WTC11 (cell line): Measurements from ENCODE around the gene ZNF787. TPM values are rescaled to one million over a fixed set of nuclear protein-coding genes. Genes with fewer than 3 reads are reported as not detected.

Experiments used
- ATF6 ChIP-seq: sonication (generic); formaldehyde crosslinking; IDR thresholded peaks from 2 replicates; pipeline ENCODE4 v1.8.1; 2023; ENCODE audit warnings: mild to moderate bottlenecking, missing genetic modification reagents
- CTCF ChIP-seq: fragments of 200-600 bp; IDR thresholded peaks from 2 replicates; pipeline ENCODE4 v1.8.0; 2022; ENCODE audit warnings: antibody characterized with exemption
- E2F4 ChIP-seq: sonication (generic); formaldehyde crosslinking; IDR thresholded peaks from 2 replicates; pipeline ENCODE4 v1.8.1; 2022; ENCODE audit warnings: low read depth, mild to moderate bottlenecking, moderate library complexity, missing genetic modification reagents, borderline replicate concordance
- ELF4 ChIP-seq: sonication (generic); formaldehyde crosslinking; IDR thresholded peaks from 2 replicates; pipeline ENCODE4 v1.8.1; 2022; ENCODE audit warnings: low read depth, mild to moderate bottlenecking, moderate library complexity, missing genetic modification reagents
- ERG ChIP-seq: fragments of 250-450 bp; sonication (Bioruptor Pico); IDR thresholded peaks from 2 replicates; pipeline ENCODE4 v1.8.0; 2021; ENCODE audit warnings: mild to moderate bottlenecking
- ESRRA ChIP-seq: sonication (generic); formaldehyde crosslinking; IDR thresholded peaks from 2 replicates; pipeline ENCODE4 v1.8.1; 2022; ENCODE audit warnings: mild to moderate bottlenecking, missing genetic modification reagents, borderline replicate concordance
- HMGXB4 ChIP-seq: sonication (generic); formaldehyde crosslinking; IDR thresholded peaks from 2 replicates; pipeline ENCODE4 v1.8.1; 2023; ENCODE audit warnings: mild to moderate bottlenecking, moderate library complexity, missing genetic modification reagents
- JAZF1 ChIP-seq: fragments of 250-450 bp; sonication (Bioruptor Pico); IDR thresholded peaks from 2 replicates; pipeline ENCODE4 v1.9.0; 2021; ENCODE audit warnings: moderate library complexity, mild to moderate bottlenecking, inconsistent platforms
- MYBL2 ChIP-seq: sonication (generic); formaldehyde crosslinking; IDR thresholded peaks from 2 replicates; pipeline ENCODE4 v1.8.1; 2023; ENCODE audit warnings: mild to moderate bottlenecking, moderate library complexity, missing genetic modification reagents
- NFYB ChIP-seq: sonication (generic); formaldehyde crosslinking; conservative IDR thresholded peaks from 2 replicates; pipeline ENCODE4 v1.8.0; 2022; ENCODE audit warnings: low read depth, missing genetic modification reagents
- PRRX2 ChIP-seq: fragments of 250-450 bp; sonication (Bioruptor Pico); IDR thresholded peaks from 2 replicates; pipeline ENCODE4 v1.8.0; 2021; ENCODE audit warnings: mild to moderate bottlenecking
- RELA ChIP-seq: sonication (generic); formaldehyde crosslinking; IDR thresholded peaks from 2 replicates; pipeline ENCODE4 v1.8.1; 2022; ENCODE audit warnings: missing genetic modification reagents, mild to moderate bottlenecking, borderline replicate concordance
- ZNF121 ChIP-seq: sonication (generic); formaldehyde crosslinking; IDR thresholded peaks from 2 replicates; pipeline ENCODE4 v1.8.0; 2023; ENCODE audit warnings: missing genetic modification reagents
- ZNF232 ChIP-seq: sonication (generic); formaldehyde crosslinking; IDR thresholded peaks from 2 replicates; pipeline ENCODE4 v1.8.0; 2022; ENCODE audit warnings: mild to moderate bottlenecking, missing genetic modification reagents
- ZNF263 ChIP-seq: sonication (generic); formaldehyde crosslinking; IDR thresholded peaks from 2 replicates; pipeline ENCODE4 v1.8.1; 2022; ENCODE audit warnings: low read depth, mild to moderate bottlenecking, moderate library complexity, missing genetic modification reagents
- ZNF512 ChIP-seq: sonication (generic); formaldehyde crosslinking; IDR thresholded peaks from 2 replicates; pipeline ENCODE4 v1.8.1; 2022; ENCODE audit warnings: missing genetic modification reagents, borderline replicate concordance
- ZNF532 ChIP-seq: fragments of 250-450 bp; sonication (Bioruptor Pico); IDR thresholded peaks from 2 replicates; pipeline ENCODE4 v1.9.0; 2021; ENCODE audit warnings: mild to moderate bottlenecking, borderline replicate concordance
- ZSCAN18 ChIP-seq: fragments of 250-450 bp; sonication (Bioruptor Pico); IDR thresholded peaks from 2 replicates; pipeline ENCODE4 v2.1.2; 2022; ENCODE audit warnings: mild to moderate bottlenecking, moderate library complexity
- total RNA-seq: library from RNA; stranded (reverse); gene quantifications from 3 replicates; pipeline ENCODE4 v1.2.3, GENCODE V29; 2021

The ZNF787 gene
- total RNA-seq, 1 experiment from 2014 or later = 62.9 TPM

GRCh38 chr19:56121180-56122167 lies at the start of gene ZNF787 (continued):
- no peak for TF ChIP-seq ZNF232 (CRISPR knock-in tag)
- TF ChIP-seq MYBL2 (CRISPR knock-in tag) = peak; percentile 38; the same call in 1 of the 2 replicates
- TF ChIP-seq PRRX2 = no peak
- no peak for TF ChIP-seq ATF6 (CRISPR knock-in tag)
- peak; percentile 51; the same call in 1 of the 2 replicates for TF ChIP-seq HMGXB4
- no peak for TF ChIP-seq ESRRA (CRISPR knock-in tag)
- no peak for TF ChIP-seq ERG (CRISPR knock-in tag)
- TF ChIP-seq ZNF263 (CRISPR knock-in tag) = no peak
- no peak for TF ChIP-seq E2F4 (CRISPR knock-in tag)
- TF ChIP-seq ZSCAN18 = no peak
- TF ChIP-seq ZNF512 = no peak
- TF ChIP-seq ZNF121 = no peak
- no peak for TF ChIP-seq JAZF1
- TF ChIP-seq ELF4 = no peak
- TF ChIP-seq ZNF532 (CRISPR knock-in tag) = no peak
- TF ChIP-seq NFYB = no peak
- TF ChIP-seq CTCF = no peak
- no peak for TF ChIP-seq RELA
